C4-2B (cell line): ENCODE measurements around the gene CST11.

Experiments used
- ZFX ChIP-seq: fragments of 450-650 bp; IDR thresholded peaks from 2 replicates; pipeline ENCODE4 v1.6.1; 2017
- TF ChIP-seq, protein P1 (sequence below): fragments of 450-650 bp; conservative IDR thresholded peaks from 2 replicates; pipeline ENCODE4 v1.5.1; 2017; ENCODE audit warnings: mild to moderate bottlenecking

DNA sequence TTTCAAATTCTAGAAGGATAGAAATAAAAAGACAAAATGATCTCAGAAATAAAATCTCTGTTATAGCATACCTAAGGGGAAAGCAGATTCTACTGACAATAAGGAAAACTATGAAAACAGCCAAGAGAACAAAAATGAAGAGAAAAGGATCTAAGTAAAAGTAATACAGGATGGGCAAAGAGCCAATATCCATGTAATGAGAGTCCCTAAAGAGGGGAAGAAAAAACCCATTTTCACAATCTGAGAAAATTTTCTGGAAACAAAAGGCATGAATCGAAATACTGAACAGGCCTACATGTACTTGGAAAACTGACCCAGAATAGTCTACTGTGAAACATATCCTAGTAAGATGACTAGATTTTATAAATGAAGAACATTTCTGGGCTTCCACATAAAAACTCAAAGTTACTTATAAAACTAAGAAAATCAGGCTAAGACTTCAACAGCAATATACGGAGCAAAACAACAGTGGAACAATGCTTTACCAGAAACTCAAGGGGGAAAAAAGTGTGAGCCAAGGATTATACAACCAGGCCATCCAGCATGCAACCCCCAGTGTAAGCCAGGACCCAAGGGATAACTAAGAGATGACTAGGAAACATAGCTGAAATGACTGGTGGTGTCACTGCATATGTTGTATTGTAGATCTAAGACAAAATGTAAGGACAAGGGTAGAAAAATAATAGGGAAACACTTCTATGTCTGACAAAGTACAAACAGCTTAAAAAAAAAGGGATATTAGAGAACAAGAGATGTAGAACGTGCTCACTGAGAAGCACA, 41.6 kb downstream of the CST11 start:
- TF ChIP-seq, protein P1, sequence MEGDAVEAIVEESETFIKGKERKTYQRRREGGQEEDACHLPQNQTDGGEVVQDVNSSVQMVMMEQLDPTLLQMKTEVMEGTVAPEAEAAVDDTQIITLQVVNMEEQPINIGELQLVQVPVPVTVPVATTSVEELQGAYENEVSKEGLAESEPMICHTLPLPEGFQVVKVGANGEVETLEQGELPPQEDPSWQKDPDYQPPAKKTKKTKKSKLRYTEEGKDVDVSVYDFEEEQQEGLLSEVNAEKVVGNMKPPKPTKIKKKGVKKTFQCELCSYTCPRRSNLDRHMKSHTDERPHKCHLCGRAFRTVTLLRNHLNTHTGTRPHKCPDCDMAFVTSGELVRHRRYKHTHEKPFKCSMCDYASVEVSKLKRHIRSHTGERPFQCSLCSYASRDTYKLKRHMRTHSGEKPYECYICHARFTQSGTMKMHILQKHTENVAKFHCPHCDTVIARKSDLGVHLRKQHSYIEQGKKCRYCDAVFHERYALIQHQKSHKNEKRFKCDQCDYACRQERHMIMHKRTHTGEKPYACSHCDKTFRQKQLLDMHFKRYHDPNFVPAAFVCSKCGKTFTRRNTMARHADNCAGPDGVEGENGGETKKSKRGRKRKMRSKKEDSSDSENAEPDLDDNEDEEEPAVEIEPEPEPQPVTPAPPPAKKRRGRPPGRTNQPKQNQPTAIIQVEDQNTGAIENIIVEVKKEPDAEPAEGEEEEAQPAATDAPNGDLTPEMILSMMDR: no peak
- TF ChIP-seq ZFX: no peak
